ENCODE measurements around the gene KRT40. TPM values are rescaled to one million over a fixed set of nuclear protein-coding genes. Genes with fewer than 3 reads are reported as not detected.

KRT40 gene
- total RNA-seq, 1 donor from 2014 or later, result not detected

DNA sequence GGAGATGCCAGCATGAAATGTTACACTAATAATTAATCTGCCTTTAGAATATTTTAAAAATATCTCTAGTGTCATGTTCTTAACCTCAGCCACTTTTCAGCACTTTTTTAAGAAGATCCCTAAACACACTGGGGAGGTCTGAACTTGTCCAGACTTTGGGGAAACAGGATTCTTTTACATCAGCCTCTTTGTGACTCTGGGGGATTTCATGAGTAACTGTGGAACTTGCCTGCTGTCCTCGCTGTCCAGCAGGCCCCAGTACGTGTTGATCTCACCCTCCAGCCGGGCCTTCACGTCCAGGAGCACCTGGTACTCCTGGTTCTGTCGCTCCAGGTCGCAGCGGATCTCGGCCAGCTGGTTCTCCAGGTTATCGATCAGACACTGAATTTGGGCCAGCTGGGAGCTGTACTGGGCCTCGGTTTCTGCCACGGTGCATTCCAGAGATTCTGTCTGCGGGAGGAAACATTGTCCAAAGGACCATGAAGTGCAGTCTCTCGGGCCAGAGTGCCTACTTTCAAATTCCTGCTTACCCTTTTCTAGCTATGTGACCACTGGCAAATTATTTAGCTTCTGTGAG, 5.5 kb downstream of the KRT40 start:
- H3K27ac Mint-ChIP-seq, result no peak overlapping the region
- no peaks in the 10 kb centered on the region for H3K4me1 Mint-ChIP-seq
- TF ChIP-seq, protein P1, sequence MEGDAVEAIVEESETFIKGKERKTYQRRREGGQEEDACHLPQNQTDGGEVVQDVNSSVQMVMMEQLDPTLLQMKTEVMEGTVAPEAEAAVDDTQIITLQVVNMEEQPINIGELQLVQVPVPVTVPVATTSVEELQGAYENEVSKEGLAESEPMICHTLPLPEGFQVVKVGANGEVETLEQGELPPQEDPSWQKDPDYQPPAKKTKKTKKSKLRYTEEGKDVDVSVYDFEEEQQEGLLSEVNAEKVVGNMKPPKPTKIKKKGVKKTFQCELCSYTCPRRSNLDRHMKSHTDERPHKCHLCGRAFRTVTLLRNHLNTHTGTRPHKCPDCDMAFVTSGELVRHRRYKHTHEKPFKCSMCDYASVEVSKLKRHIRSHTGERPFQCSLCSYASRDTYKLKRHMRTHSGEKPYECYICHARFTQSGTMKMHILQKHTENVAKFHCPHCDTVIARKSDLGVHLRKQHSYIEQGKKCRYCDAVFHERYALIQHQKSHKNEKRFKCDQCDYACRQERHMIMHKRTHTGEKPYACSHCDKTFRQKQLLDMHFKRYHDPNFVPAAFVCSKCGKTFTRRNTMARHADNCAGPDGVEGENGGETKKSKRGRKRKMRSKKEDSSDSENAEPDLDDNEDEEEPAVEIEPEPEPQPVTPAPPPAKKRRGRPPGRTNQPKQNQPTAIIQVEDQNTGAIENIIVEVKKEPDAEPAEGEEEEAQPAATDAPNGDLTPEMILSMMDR (IDR thresholded peaks at IDR 0.05), result no peak
- no peaks in the 10 kb centered on the region for H3K9me3 Mint-ChIP-seq
- no peak for ATAC-seq (ENCODE audit: low read depth)
- CTCF ChIA-PET, result no interaction called here
- intact Hi-C loops (cut with micrococcal nuclease), result no loop called here
- POLR2A ChIA-PET, result no interaction called here
- H3K36me3 Mint-ChIP-seq (ENCODE audit: low read depth), result no peaks in the 10 kb centered on the region
- peaks cover 25% of the 10 kb centered on the region for H3K27me3 Mint-ChIP-seq
- no peak overlapping the region for H3K4me3 Mint-ChIP-seq
- no peak for DNase-seq

DNA sequence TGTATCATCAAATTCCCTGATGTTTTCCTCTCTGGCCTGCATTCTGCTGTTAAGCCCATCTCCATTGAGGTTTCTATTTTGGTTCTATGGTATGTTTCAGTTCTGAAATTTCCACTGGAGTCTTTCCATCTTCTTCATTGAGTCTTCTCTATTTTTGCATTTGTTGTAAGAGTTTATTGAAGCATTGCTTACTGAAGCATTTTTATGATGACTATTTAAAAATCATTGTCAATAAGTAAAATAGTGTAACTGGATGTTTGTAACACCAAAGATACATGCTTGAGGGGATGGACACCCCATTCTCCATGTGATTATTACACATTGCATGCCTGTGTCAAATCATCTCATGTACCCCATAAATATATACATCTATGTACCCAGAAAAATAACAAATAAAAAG, 8.6 kb downstream of the KRT40 start:
- ChIA-PET POLR2A (no interaction called here), CTCF (no interaction called here)
- no peaks in the 10 kb centered on the region for H3K4me1 Mint-ChIP-seq
- H3K27me3 Mint-ChIP-seq, result peaks cover 25% of the 10 kb centered on the region
- no peak overlapping the region for H3K4me3 Mint-ChIP-seq
- no peak for ATAC-seq (ENCODE audit: low read depth)
- TF ChIP-seq, protein P1 (IDR thresholded peaks at IDR 0.05), result no peak
- H3K27ac Mint-ChIP-seq, result no peak overlapping the region
- intact Hi-C loops (cut with micrococcal nuclease), result no loop called here
- no peaks in the 10 kb centered on the region for H3K9me3 Mint-ChIP-seq
- H3K36me3 Mint-ChIP-seq (ENCODE audit: low read depth), result no peaks in the 10 kb centered on the region
- DNase-seq, result no peak

DNA sequence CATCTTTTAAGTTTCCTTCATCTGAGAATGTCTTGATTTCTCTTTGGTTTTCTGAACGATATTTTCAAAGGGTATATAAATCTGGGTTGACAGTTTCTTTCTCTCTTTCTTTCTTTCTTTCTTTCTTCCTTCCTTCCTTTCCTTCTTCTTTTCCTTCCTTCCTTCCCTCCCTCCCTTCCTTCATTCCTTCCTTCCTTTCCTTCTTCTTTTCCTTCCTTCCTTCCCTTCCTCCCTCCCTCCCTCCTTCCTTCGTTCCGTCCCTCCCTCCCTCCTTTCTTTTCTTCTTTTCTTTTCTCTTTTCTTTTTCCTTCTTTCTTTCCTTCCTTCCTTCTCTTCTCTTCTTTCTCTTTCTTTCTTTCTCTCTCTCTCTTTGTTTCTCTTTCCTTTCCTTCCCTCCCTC, 9.8 kb downstream of the KRT40 start:
- Mint-ChIP-seq H3K9me3 (no peaks in the 10 kb centered on the region), H3K27ac (no peak overlapping the region), H3K4me1 (no peaks in the 10 kb centered on the region), H3K4me3 (no peak overlapping the region), H3K27me3 (peaks cover 22% of the 10 kb centered on the region), H3K36me3 (ENCODE audit: low read depth) (no peaks in the 10 kb centered on the region)
- no peak for ATAC-seq (ENCODE audit: low read depth)
- TF ChIP-seq, protein P1 (IDR thresholded peaks at IDR 0.05), result no peak
- POLR2A ChIA-PET, result interaction anchor here (1.0 kb wide), 1 partner anchor 519 kb away, joined by 3 read pairs; no protein-coding TSS in a partner anchor
- CTCF ChIA-PET, result no interaction called here
- no peak for DNase-seq
- intact Hi-C loops (cut with micrococcal nuclease), result no loop called here

DNA sequence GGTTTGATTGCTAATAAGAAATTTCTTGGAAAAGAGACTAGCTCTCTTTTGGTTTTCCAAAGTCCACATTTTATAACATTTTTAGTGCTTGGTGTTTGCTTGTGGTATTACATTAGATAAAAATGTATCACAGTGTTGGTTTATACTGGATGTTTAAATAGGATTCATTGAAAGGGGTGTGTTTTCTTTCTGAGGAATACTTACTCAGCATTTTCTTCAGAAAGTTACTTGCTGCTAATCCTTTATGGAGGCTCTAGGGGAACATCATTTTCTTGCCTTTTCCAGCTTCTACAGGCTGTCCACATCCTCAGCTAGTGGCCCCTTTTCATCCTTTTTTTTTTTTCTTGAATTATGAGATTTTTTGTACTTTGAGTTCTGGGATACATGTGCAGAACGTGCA, 16.5 kb downstream of the KRT40 start:
- ChIA-PET POLR2A (no interaction called here), CTCF (no interaction called here)
- no peak for DNase-seq
- Mint-ChIP-seq H3K4me1 (no peaks in the 10 kb centered on the region), H3K36me3 (ENCODE audit: low read depth) (no peaks in the 10 kb centered on the region), H3K27ac (no peak overlapping the region), H3K9me3 (no peaks in the 10 kb centered on the region), H3K4me3 (no peak overlapping the region), H3K27me3 (peaks cover 19% of the 10 kb centered on the region)
- intact Hi-C loops (cut with micrococcal nuclease), result no loop called here
- no peak for ATAC-seq (ENCODE audit: low read depth)
- TF ChIP-seq, protein P1 (IDR thresholded peaks at IDR 0.05), result no peak

DNA sequence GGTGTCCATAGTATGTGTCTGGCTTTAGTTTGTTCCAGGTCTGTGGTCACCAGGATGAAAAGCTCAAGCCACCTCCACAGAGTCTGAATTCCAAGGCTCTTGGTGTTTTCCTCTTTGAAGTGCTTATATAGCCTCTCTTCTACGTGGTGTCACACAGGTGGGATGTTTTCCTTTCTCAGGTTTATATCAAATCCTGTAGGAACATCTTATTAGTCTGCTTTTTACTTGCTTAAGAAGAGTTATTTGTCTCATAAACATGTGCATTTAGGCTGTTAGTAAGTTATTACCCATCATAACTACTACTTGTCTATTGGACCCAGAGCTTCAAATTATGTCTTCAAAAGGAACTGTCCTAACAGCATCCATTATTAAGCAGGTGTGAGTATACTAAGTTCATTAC, 17.3 kb downstream of the KRT40 start, which contains the start of gene KRT39:
Gene KRT39 (minus strand): TSS at position 101 of the 400 bp plus-strand sequence. CDS start 92 bp downstream, at position 9.
- Mint-ChIP-seq H3K4me3 (no peak within 1 kb of the TSS), H3K27ac (no peak within 1 kb of the TSS), H3K4me1 (no peaks in the 10 kb centered on the region), H3K36me3 (ENCODE audit: low read depth) (no peaks in the 10 kb centered on the region), H3K27me3 (peaks cover 19% of the 10 kb centered on the region), H3K9me3 (no peaks in the 10 kb centered on the region)
- no peak for DNase-seq
- no peak for ATAC-seq (ENCODE audit: low read depth)
- intact Hi-C loops (cut with micrococcal nuclease), result no loop called here
- POLR2A ChIA-PET, result no interaction called here
- TF ChIP-seq, protein P1 (IDR thresholded peaks at IDR 0.05), result no peak
- CTCF ChIA-PET, result no interaction called here
